Naive thymus-derived CD8-positive, alpha-beta T cell (primary cell): ENCODE measurements around the gene ANO2. TPM values are rescaled to one million over a fixed set of nuclear protein-coding genes. Genes with fewer than 3 reads are reported as not detected.

ENCODE experiments used
- ATAC-seq, 2 donors: fragments of 150-1000 bp; cut with Tn5 transposase in 1 of 2; sonication (Bioruptor Pico), chemical (Tn5 transposase) in 1 of 2; 1 replicate in 1 of 2; 2 replicates in 1 of 2; pipeline ENCODE4 v1.10.0; 2021; ENCODE audit warnings: mild to moderate bottlenecking in 2 of 2, moderate library complexity in 2 of 2
- POLR2A ChIA-PET: fragments of 350-600 bp; sonication (Branson Sonifier 250); formaldehyde crosslinking; loops from one replicate; lab custom pipeline; 2021; ENCODE audit warnings: antibody characterized with exemption; lab: Charles Lee
- DNase-seq, 10 donors: peaks; one replicate each; pipeline versions ENCODE4 v3.0.0 to v3.0.0-alpha.2; 2020 to 2022
- H3K27ac Mint-ChIP-seq, 10 donors: one replicate each; pipeline ENCODE4 v1.8.0; 2020 to 2022; ENCODE audit warnings: mild to moderate bottlenecking in 10 of 10, mixed read lengths in 10 of 10, moderate library complexity in 4 of 10, inconsistent platforms in 1 of 10
- H3K27me3 Mint-ChIP-seq, 5 donors: one replicate each; pipeline ENCODE4 v1.8.0; 2021 to 2022; ENCODE audit warnings: mixed read lengths in 5 of 5
- H3K36me3 Mint-ChIP-seq, 3 donors: one replicate each; pipeline ENCODE4 v1.8.0; 2020 to 2022; ENCODE audit warnings: mixed read lengths in 3 of 3, mild to moderate bottlenecking in 2 of 3, inconsistent platforms in 1 of 3
- H3K4me1 Mint-ChIP-seq, 4 donors: one replicate each; pipeline ENCODE4 v1.8.0; 2021 to 2022; ENCODE audit warnings: mixed read lengths in 4 of 4
- H3K4me3 Mint-ChIP-seq, 10 donors: one replicate each; pipeline ENCODE4 v1.8.0; 2020 to 2022; ENCODE audit warnings: mild to moderate bottlenecking in 10 of 10, mixed read lengths in 10 of 10, moderate library complexity in 6 of 10, inconsistent platforms in 1 of 10
- H3K9me3 Mint-ChIP-seq, 9 donors: one replicate each; pipeline ENCODE4 v1.8.0; 2020 to 2022; ENCODE audit warnings: mixed read lengths in 9 of 9, mild to moderate bottlenecking in 3 of 9, inconsistent platforms in 1 of 9, moderate library complexity in 1 of 9
- polyA plus RNA-seq, 3 donors: library from polyadenylated mRNA; unstranded; fragments of 300-500 nt; fragmentation: Illumina TruSeq; gene quantifications; one replicate each; pipeline ENCODE4 v1.2.3, GENCODE V29; 2021
- total RNA-seq, 8 experiments: library from RNA in 2 of 8; stranded (reverse) in 2 of 8; gene quantifications; one replicate each; pipeline ENCODE4 v1.2.3 and lab custom pipeline; 2021 to 2026

The ANO2 gene
- total and polyA plus RNA-seq, 5 experiments from 2014 or later, result not detected

- no peak overlapping the region for H3K4me3 Mint-ChIP-seq
- POLR2A ChIA-PET, result no interaction called here
- H3K27ac Mint-ChIP-seq, result no peak overlapping the region
- H3K4me1 Mint-ChIP-seq, result no peaks in the 10 kb centered on the region
- H3K9me3 Mint-ChIP-seq, result no peaks in the 10 kb centered on the region
- DNase-seq, result no peak
- H3K36me3 Mint-ChIP-seq, result no peaks in the 10 kb centered on the region
- ATAC-seq, result no peak
- peaks cover 3 to 19% (median 16%) of the 10 kb centered on the region in 5 donors for H3K27me3 Mint-ChIP-seq
Measured at GRCh38 chr12:5909560-5909959, 35.5 kb downstream of the ANO2 start.

- Mint-ChIP-seq H3K27me3 (peaks cover 5 to 32% (median 22%) of the 10 kb centered on the region in 5 donors), H3K4me3 (no peak overlapping the region), H3K27ac (no peak overlapping the region), H3K36me3 (no peaks in the 10 kb centered on the region), H3K4me1 (no peaks in the 10 kb centered on the region), H3K9me3 (no peaks in the 10 kb centered on the region)
- no peak for DNase-seq
- POLR2A ChIA-PET, result no interaction called here
- ATAC-seq, result no peak
Measured at GRCh38 chr12:5908251-5908650, 36.8 kb downstream of the ANO2 start.

GRCh38 chr12:5907807-5908206 lies 37.3 kb downstream of the ANO2 start:
- no peak overlapping the region for H3K4me3 Mint-ChIP-seq
- H3K27me3 Mint-ChIP-seq, result peaks cover 4 to 35% (median 24%) of the 10 kb centered on the region in 5 donors
- no peaks in the 10 kb centered on the region for H3K4me1 Mint-ChIP-seq
- peak overlapping the region in 1 of 10 donors; percentile 9 for H3K27ac Mint-ChIP-seq
- ATAC-seq (no peak), DNase-seq (no peak)
- H3K9me3 Mint-ChIP-seq, result no peaks in the 10 kb centered on the region
- no peaks in the 10 kb centered on the region for H3K36me3 Mint-ChIP-seq
- POLR2A ChIA-PET, result no interaction called here

GRCh38 chr12:5905757-5906156 lies 39.3 kb downstream of the ANO2 start:
- peaks cover 7 to 47% (median 25%) of the 10 kb centered on the region in 5 donors for H3K27me3 Mint-ChIP-seq
- POLR2A ChIA-PET, result interaction anchor here (0.7 kb wide), 1 partner anchor 14 kb away, joined by 5 read pairs; no protein-coding TSS in a partner anchor
- ATAC-seq (no peak), DNase-seq (no peak)
- no peaks in the 10 kb centered on the region for H3K4me1 Mint-ChIP-seq
- no peaks in the 10 kb centered on the region for H3K9me3 Mint-ChIP-seq
- no peak overlapping the region for H3K4me3 Mint-ChIP-seq
- no peaks in the 10 kb centered on the region for H3K36me3 Mint-ChIP-seq
- peak overlapping the region in 1 of 10 donors; percentile 69 for H3K27ac Mint-ChIP-seq

GRCh38 chr12:5904969-5905368 lies 40.1 kb downstream of the ANO2 start:
- DNase-seq, result no peak
- POLR2A ChIA-PET, result no interaction called here
- no peak for ATAC-seq
- Mint-ChIP-seq H3K27ac (no peak overlapping the region), H3K27me3 (peaks cover 8 to 55% (median 31%) of the 10 kb centered on the region in 5 donors), H3K4me1 (no peaks in the 10 kb centered on the region), H3K9me3 (no peaks in the 10 kb centered on the region), H3K4me3 (no peak overlapping the region), H3K36me3 (no peaks in the 10 kb centered on the region)

- Mint-ChIP-seq H3K9me3 (no peaks in the 10 kb centered on the region), H3K27me3 (peaks cover 8 to 59% (median 37%) of the 10 kb centered on the region in 5 donors), H3K4me1 (no peaks in the 10 kb centered on the region), H3K4me3 (no peak overlapping the region), H3K27ac (no peak overlapping the region), H3K36me3 (no peaks in the 10 kb centered on the region)
- DNase-seq (no peak), ATAC-seq (no peak)
- POLR2A ChIA-PET, result no interaction called here
Measured at GRCh38 chr12:5904441-5904840, 40.6 kb downstream of the ANO2 start.

- POLR2A ChIA-PET, result no interaction called here
- ATAC-seq (no peak), DNase-seq (no peak)
- Mint-ChIP-seq H3K9me3 (no peaks in the 10 kb centered on the region), H3K27ac (no peak overlapping the region), H3K36me3 (peaks cover 0 to 2% (median 0%) of the 10 kb centered on the region in 3 donors), H3K4me3 (no peak overlapping the region), H3K27me3 (peaks cover 11 to 52% (median 31%) of the 10 kb centered on the region in 5 donors), H3K4me1 (no peaks in the 10 kb centered on the region)
Measured at GRCh38 chr12:5902736-5903135, 42.3 kb downstream of the ANO2 start.

- H3K4me3 Mint-ChIP-seq, result no peak overlapping the region
- ATAC-seq, result no peak
- no peak overlapping the region for H3K27ac Mint-ChIP-seq
Measured at GRCh38 chr12:5901416-5901815, 43.6 kb downstream of the ANO2 start.

GRCh38 chr12:5900533-5901205 lies 44.4 kb downstream of the ANO2 start:
- Mint-ChIP-seq H3K4me3 (no peak overlapping the region), H3K4me1 (no peaks in the 10 kb centered on the region), H3K36me3 (peaks cover 0 to 7% (median 0%) of the 10 kb centered on the region in 3 donors), H3K9me3 (no peaks in the 10 kb centered on the region), H3K27ac (no peak overlapping the region), H3K27me3 (peaks cover 19 to 70% (median 42%) of the 10 kb centered on the region in 5 donors)
- no peak for ATAC-seq
- POLR2A ChIA-PET, result no interaction called here
- no peak for DNase-seq

More at GRCh38 chr12:5901416-5901815, 43.6 kb downstream of the ANO2 start:
- peaks cover 16 to 65% (median 40%) of the 10 kb centered on the region in 5 donors for H3K27me3 Mint-ChIP-seq
- no peaks in the 10 kb centered on the region for H3K4me1 Mint-ChIP-seq
- H3K9me3 Mint-ChIP-seq, result no peaks in the 10 kb centered on the region
- no peak for DNase-seq
- POLR2A ChIA-PET, result no interaction called here
- H3K36me3 Mint-ChIP-seq, result peaks cover 0 to 7% (median 0%) of the 10 kb centered on the region in 3 donors

- Mint-ChIP-seq H3K36me3 (peaks cover 0 to 7% (median 0%) of the 10 kb centered on the region in 3 donors), H3K9me3 (no peaks in the 10 kb centered on the region), H3K4me1 (no peaks in the 10 kb centered on the region), H3K27ac (no peak overlapping the region), H3K4me3 (no peak overlapping the region), H3K27me3 (peaks cover 25 to 71% (median 48%) of the 10 kb centered on the region in 5 donors)
- no peak for ATAC-seq
- no peak for DNase-seq
- POLR2A ChIA-PET, result no interaction called here
Measured at GRCh38 chr12:5900076-5900475, 45.0 kb downstream of the ANO2 start.

- H3K27ac Mint-ChIP-seq, result no peak overlapping the region
- ATAC-seq (no peak), DNase-seq (no peak)
- no peak overlapping the region for H3K4me3 Mint-ChIP-seq
- peaks cover 29 to 71% (median 50%) of the 10 kb centered on the region in 5 donors for H3K27me3 Mint-ChIP-seq
- peaks cover 0 to 3% (median 0%) of the 10 kb centered on the region in 9 donors for H3K9me3 Mint-ChIP-seq
- POLR2A ChIA-PET, result no interaction called here
- peaks cover 0 to 7% (median 0%) of the 10 kb centered on the region in 3 donors for H3K36me3 Mint-ChIP-seq
- no peaks in the 10 kb centered on the region for H3K4me1 Mint-ChIP-seq
Measured at GRCh38 chr12:5899675-5900074, 45.4 kb downstream of the ANO2 start.

GRCh38 chr12:5898874-5899273 lies 46.2 kb downstream of the ANO2 start:
- H3K27me3 Mint-ChIP-seq, result peaks cover 26 to 71% (median 51%) of the 10 kb centered on the region in 5 donors
- POLR2A ChIA-PET, result no interaction called here

GRCh38 chr12:5889381-5890047 lies 55.5 kb downstream of the ANO2 start:
- Mint-ChIP-seq H3K9me3 (peaks cover 0 to 27% (median 5%) of the 10 kb centered on the region in 9 donors), H3K4me1 (peaks cover 7 to 19% (median 12%) of the 10 kb centered on the region in 4 donors), H3K4me3 (peak overlapping the region in 5 of 10 donors; percentile 1 to 31 (median 27)), H3K36me3 (no peaks in the 10 kb centered on the region), H3K27me3 (peaks cover 24 to 53% (median 41%) of the 10 kb centered on the region in 5 donors), H3K27ac (no peak overlapping the region)
- no peak for DNase-seq
- no peak for ATAC-seq
- POLR2A ChIA-PET, result no interaction called here

More at GRCh38 chr12:5898874-5899273, 46.2 kb downstream of the ANO2 start:
- Mint-ChIP-seq H3K4me3 (no peak overlapping the region), H3K4me1 (no peaks in the 10 kb centered on the region), H3K27ac (no peak overlapping the region), H3K9me3 (peaks cover 0 to 11% (median 2%) of the 10 kb centered on the region in 9 donors), H3K36me3 (peaks cover 0 to 7% (median 0%) of the 10 kb centered on the region in 3 donors)
- DNase-seq, result no peak
- ATAC-seq, result no peak
